GM23248 (cell line): ENCODE results near the gene ACTL6B. TPM values are rescaled to one million over a fixed set of nuclear protein-coding genes. Genes with fewer than 3 reads are reported as not detected.

Experiments used
- DNase-seq: peaks from one replicate; pipeline ENCODE4 v3.0.0-alpha.2; 2015
- H2AFZ ChIP-seq: fragments of 200-600 bp; sonication (generic); 2 replicates; pipeline ENCODE4 v1.6.1; 2016; ENCODE audit warnings: antibody characterized with exemption
- H3F3A ChIP-seq: fragments of 200-600 bp; sonication (generic); 2 replicates; pipeline ENCODE4 v1.6.1; 2016; ENCODE audit warnings: mild to moderate bottlenecking, antibody characterized with exemption, mixed run types; ENCODE audit not compliant: insufficient read depth
- H3K27ac ChIP-seq: fragments of 200-600 bp; sonication (generic); 2 replicates; pipeline ENCODE4 v1.5.1; 2016; ENCODE audit warnings: mild to moderate bottlenecking
- H3K27me3 ChIP-seq: fragments of 200-600 bp; sonication (generic); replicated peaks from 2 replicates; pipeline ENCODE4 v1.6.1; 2016; ENCODE audit warnings: mild to moderate bottlenecking; ENCODE audit not compliant: insufficient read depth
- H3K36me3 ChIP-seq: fragments of 200-600 bp; sonication (generic); 2 replicates; pipeline ENCODE4 v1.6.1; 2016; ENCODE audit warnings: low read depth, mild to moderate bottlenecking
- H3K4me1 ChIP-seq: fragments of 200-600 bp; sonication (generic); 2 replicates; pipeline ENCODE4 v1.6.1; 2016; ENCODE audit warnings: mild to moderate bottlenecking; ENCODE audit not compliant: insufficient read depth
- H3K4me2 ChIP-seq: fragments of 200-600 bp; sonication (generic); one replicate; pipeline ENCODE4 v1.6.1; 2016; ENCODE audit warnings: mild to moderate bottlenecking; ENCODE audit not compliant: unreplicated experiment
- H3K4me3 ChIP-seq: fragments of 200-600 bp; sonication (generic); 2 replicates; pipeline ENCODE4 v1.5.1; 2016; ENCODE audit warnings: mild to moderate bottlenecking
- H3K79me2 ChIP-seq: fragments of 200-600 bp; sonication (generic); 2 replicates; pipeline ENCODE4 v1.6.1; 2016; ENCODE audit warnings: mild to moderate bottlenecking; ENCODE audit not compliant: insufficient read depth
- H3K9ac ChIP-seq: fragments of 200-600 bp; sonication (generic); 2 replicates; pipeline ENCODE4 v1.6.1; 2016; ENCODE audit warnings: mild to moderate bottlenecking
- H3K9me2 ChIP-seq: fragments of 200-600 bp; sonication (generic); 2 replicates; pipeline ENCODE4 v1.6.1; 2016; ENCODE audit warnings: mixed run types, mild to moderate bottlenecking, moderate library complexity; ENCODE audit not compliant: insufficient read depth
- H3K9me3 ChIP-seq: fragments of 200-600 bp; sonication (generic); one replicate; pipeline ENCODE4 v1.6.1; 2017; ENCODE audit warnings: low read depth
- H4K20me1 ChIP-seq: fragments of 200-600 bp; sonication (generic); 2 replicates; pipeline ENCODE4 v1.6.0; 2016; ENCODE audit not compliant: insufficient read depth
- EZH2 ChIP-seq: fragments of 200-600 bp; sonication (generic); IDR thresholded peaks from 2 replicates; pipeline ENCODE4 v1.6.1; 2018; ENCODE audit warnings: antibody characterized with exemption, mild to moderate bottlenecking; ENCODE audit not compliant: insufficient read depth, poor library complexity, severe bottlenecking
- EZH2phosphoT487 ChIP-seq: fragments of 200-600 bp; sonication (generic); IDR thresholded peaks from 2 replicates; pipeline ENCODE4 v1.6.1; 2018; ENCODE audit warnings: antibody characterized with exemption, moderate library complexity, mild to moderate bottlenecking, low read depth; ENCODE audit not compliant: insufficient read depth
- WGBS, 2 experiments: methylation state at CpG; one replicate each; pipeline ENCODE4 v1.1.6; 2015 to 2017; ENCODE audit warnings: low lambda C conversion rate in 2 of 2, low coverage in 1 of 2; ENCODE audit errors: missing lambda C conversion rate in 2 of 2; 5-methylcytosine and 5-hydroxymethylcytosine counted together
- in situ Hi-C: fragments of 300-500 bp; cut with MboI; formaldehyde crosslinking; loops from 2 replicates; pipeline ENCODE4 v1.15.0; 2020
- polyA plus RNA-seq: library from polyadenylated mRNA; unstranded; fragments of >200 nt; fragmentation: Nextera tagmentation; extraction: Ambion mirVana; gene quantifications from 2 replicates; pipeline ENCODE4 v1.2.1, GENCODE V29; 2016
- total RNA-seq: library from RNA; depleted of rRNA; stranded (reverse); fragments of >200 nt; shearing (Covaris generic); gene quantifications from 2 replicates; pipeline ENCODE4 v1.2.3, GENCODE V29; 2014

The ACTL6B gene
- total and polyA plus RNA-seq, 2 experiments from 2014 or later = not detected

DNA sequence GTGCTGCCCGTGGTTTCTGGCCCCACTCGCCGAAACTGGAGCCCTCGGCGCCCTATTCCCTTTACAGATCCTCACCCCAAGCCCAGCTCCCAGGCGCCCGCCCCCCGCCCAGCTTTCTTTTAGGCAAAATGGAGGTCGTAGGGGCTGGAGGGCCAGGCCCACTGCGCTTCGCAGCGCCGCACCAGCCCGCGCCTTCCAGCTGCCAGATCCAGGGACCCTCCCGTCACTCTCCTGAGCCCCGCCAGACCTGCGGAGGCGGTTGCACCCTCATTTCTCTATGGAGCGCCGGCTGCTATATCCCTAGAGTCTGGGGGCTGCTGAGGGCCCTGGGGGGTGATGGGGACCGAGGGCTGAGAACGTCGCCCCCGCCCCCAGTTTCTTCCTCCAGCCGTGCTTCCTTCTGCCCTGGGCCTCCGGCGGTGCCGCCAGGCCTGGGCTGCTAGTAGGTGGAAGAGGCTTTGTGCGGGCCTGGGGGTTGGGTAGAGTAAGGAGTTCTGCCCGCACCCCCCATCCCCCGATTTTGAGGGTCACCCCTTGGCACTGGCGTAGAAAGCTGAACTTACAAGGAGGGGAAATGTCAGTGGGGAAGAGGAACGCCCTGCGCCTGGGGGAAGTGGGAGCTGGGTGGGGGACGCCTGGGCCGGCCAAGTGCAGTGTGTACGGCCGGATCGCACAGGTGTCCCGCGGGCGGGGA lies 18.3 kb upstream of the ACTL6B start:
- Histone ChIP-seq H3K27me3 (no peaks in the 10 kb centered on the region), H3K9me3 (no peaks in the 10 kb centered on the region), H3K4me3 (peak overlapping the region; percentile 98), H3K79me2 (peaks cover 37% of the 10 kb centered on the region), H3K9ac (peak overlapping the region; percentile 94), H3K9me2 (no peaks in the 10 kb centered on the region), H3K36me3 (peaks cover 4% of the 10 kb centered on the region; the same call in 1 of the 2 replicates), H3K27ac (peak overlapping the region; percentile 92), H3K4me1 (no peaks in the 10 kb centered on the region), H3K4me2 (peak overlapping the region; percentile 68), H3F3A (no peaks in the 10 kb centered on the region), H4K20me1 (no peaks in the 10 kb centered on the region), H2AFZ (peak overlapping the region; percentile 32)
- 0 to 3% methylated on average over 35 to 43 of the region's 43 CpGs for WGBS, 2 experiments
- DNase-seq = peak; percentile 44
- in situ Hi-C loops = no loop called here
- TF ChIP-seq EZH2phosphoT487 = no peak
- TF ChIP-seq EZH2 = no peak

DNA sequence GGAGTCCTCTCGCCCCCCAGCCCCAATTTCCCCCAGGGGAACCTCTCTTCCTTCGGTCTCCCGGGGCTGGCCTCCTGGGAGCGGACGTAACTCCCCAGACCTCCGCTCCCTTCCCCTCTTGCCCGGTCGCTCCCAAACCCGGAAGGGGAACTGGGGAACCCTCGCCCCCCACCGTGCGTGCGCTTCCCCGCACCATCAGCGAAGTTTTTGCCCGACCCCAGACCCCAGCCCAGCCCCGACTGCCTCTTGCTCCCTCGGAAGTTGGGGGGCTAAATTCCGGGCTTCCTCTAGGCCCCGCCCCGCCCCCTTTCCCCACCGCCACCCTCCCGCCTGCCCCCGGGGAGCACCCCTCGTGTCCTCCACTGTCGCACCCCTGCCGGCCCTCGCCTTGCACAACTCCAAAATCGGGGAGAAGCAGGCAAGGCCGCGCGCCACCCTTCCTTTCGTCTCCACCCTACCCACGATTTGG lies 17.7 kb upstream of the ACTL6B start:
- H3K36me3 ChIP-seq = peaks cover 4% of the 10 kb centered on the region; the same call in 1 of the 2 replicates
- no peaks in the 10 kb centered on the region for H3F3A ChIP-seq
- no peaks in the 10 kb centered on the region for H4K20me1 ChIP-seq
- H3K4me1 ChIP-seq = no peaks in the 10 kb centered on the region
- no peaks in the 10 kb centered on the region for H3K9me3 ChIP-seq
- peak overlapping the region; percentile 94 for H3K9ac ChIP-seq
- no peaks in the 10 kb centered on the region for H3K9me2 ChIP-seq
- peak overlapping the region; percentile 98 for H3K4me3 ChIP-seq
- 2% methylated on average over 34 of the region's 34 CpGs; no CpG with 5 or more reads in 1 of the 2 experiments for WGBS, 2 experiments
- H2AFZ ChIP-seq = peak overlapping the region; percentile 63
- DNase-seq = peak; percentile 60
- TF ChIP-seq EZH2phosphoT487 (no peak), EZH2 (no peak)
- H3K27ac ChIP-seq = peak overlapping the region; percentile 92
- no peaks in the 10 kb centered on the region for H3K27me3 ChIP-seq
- peaks cover 37% of the 10 kb centered on the region for H3K79me2 ChIP-seq
- peak overlapping the region; percentile 68 for H3K4me2 ChIP-seq
- in situ Hi-C loops = no loop called here

DNA sequence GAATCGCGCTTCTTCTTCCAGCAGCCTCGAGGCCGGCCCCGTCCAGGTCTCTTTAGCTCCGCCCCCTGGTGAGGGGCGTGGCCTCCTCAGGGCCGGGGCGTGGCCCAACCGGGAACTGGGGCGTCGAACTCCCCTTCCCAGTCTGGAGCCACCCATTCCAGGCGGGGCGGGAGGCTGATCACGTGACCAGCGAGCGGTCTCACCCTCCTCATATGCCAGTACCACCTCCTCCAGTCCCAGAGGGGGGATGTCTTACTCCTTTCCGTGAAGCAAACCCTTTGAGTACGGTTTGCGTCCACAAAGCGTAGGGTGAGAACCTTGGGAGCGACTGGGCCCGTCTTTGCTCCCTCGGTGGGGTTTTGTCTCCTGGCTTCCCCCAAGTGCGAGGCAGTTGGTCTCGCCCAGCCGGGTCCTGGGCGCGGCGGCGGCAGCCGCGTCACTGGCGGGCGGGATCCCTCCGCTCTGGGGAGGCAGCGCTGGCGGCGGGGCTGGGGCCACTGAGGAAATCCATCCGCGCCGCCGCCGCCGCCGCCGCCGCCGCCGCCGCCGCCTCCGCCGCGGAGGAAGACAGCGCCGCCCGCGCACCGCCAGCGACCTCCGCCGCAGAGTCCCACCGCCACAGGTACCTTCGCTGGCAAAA lies 17.2 kb upstream of the ACTL6B start, which contains the start of gene GNB2:
TSS of gene GNB2 (plus strand) at position 439 of the 640 bp plus-strand sequence. CDS start 2,526 bp downstream, outside the sequence.
- peaks cover 35% of the 10 kb centered on the region for H3K79me2 ChIP-seq
- H2AFZ ChIP-seq = peak within 1 kb of the TSS; percentile 63
- TF ChIP-seq EZH2 (no peak), EZH2phosphoT487 (no peak)
- H3F3A ChIP-seq = no peaks in the 10 kb centered on the region
- H3K4me3 ChIP-seq = peak within 1 kb of the TSS; percentile 98
- in situ Hi-C loops = no loop called here
- H4K20me1 ChIP-seq = no peaks in the 10 kb centered on the region
- DNase-seq = peak; percentile 98
- H3K4me2 ChIP-seq = peak within 1 kb of the TSS; percentile 68
- H3K9me2 ChIP-seq = no peaks in the 10 kb centered on the region
- no peaks in the 10 kb centered on the region for H3K9me3 ChIP-seq
- peak within 1 kb of the TSS; percentile 92 for H3K27ac ChIP-seq
- 1% methylated on average over 23 to 61 of the region's 65 CpGs for WGBS, 2 experiments
- H3K27me3 ChIP-seq = no peaks in the 10 kb centered on the region
- no peaks in the 10 kb centered on the region for H3K4me1 ChIP-seq
- H3K36me3 ChIP-seq = peaks cover 4% of the 10 kb centered on the region; the same call in 1 of the 2 replicates
- H3K9ac ChIP-seq = peak within 1 kb of the TSS; percentile 94

DNA sequence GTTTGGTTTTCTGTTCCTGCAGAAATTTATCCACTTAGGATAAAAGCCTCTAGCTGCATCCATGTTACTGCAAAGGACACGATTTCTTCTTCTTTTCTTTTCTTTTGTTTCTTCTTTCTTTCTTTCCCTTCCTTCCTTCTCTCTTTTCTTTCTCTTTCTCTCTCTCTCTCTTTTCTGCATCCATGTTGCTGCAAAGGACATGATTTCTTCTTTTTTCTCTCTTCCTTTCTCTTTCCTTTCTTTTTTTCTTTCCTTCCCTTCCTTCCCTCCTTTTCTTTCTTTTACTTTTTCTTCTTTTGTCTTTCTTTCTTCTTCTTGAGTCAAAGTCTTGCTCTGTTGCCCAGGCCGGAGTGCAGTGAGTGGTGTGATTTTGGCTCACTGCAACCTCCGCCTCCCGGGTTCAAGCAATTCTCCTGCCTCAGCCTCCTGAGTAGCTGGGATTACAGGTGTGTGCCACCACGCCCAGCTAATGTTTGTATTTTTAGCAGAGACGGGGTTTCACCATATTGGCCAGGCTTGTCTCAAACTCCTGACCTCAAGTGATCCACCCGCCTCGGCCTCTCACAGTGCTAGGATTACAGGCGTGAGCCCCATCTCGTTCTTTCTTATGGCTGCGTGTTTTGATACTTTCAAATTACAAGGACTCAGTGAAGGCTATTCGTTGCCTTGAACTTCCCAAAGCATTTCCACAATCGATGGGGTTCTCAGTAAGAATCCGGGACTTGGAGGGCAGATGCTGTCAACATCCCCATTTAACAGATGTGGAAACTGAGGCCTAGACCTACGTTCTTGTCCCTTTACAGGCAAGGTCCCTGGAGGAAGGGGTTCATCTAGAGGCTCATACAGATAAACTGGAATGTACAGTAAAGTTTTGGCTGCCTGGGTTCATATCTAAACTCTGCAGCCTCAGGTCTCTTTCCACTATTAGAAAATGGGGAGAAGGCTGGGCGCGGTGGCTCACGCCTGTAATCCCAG lies 15.4 kb upstream of the ACTL6B start:
- Histone ChIP-seq H2AFZ (no peak overlapping the region), H3K9ac (no peak overlapping the region), H3K9me2 (no peaks in the 10 kb centered on the region), H3K4me3 (no peak overlapping the region), H3K4me1 (no peaks in the 10 kb centered on the region), H3K36me3 (no peaks in the 10 kb centered on the region), H3K4me2 (no peak overlapping the region), H4K20me1 (no peaks in the 10 kb centered on the region), H3K79me2 (peaks cover 29% of the 10 kb centered on the region), H3K27me3 (no peaks in the 10 kb centered on the region), H3F3A (no peaks in the 10 kb centered on the region), H3K9me3 (no peaks in the 10 kb centered on the region), H3K27ac (no peak overlapping the region)
- DNase-seq = no peak
- 80 to 84% methylated on average over 18 of the region's 18 CpGs for WGBS, 2 experiments
- in situ Hi-C loops = no loop called here
- no peak for TF ChIP-seq EZH2
- no peak for TF ChIP-seq EZH2phosphoT487
